AG09319 (cell line): ENCODE measurements around the gene NUCKS1.

Experiments used
- DNase-seq: peaks from one replicate; pipeline ENCODE4 v3.0.0-alpha.2; 2010; ENCODE audit warnings: low read depth; ENCODE audit errors: extremely low read depth
- TF ChIP-seq, protein P1 (sequence below): IDR thresholded peaks from 2 replicates; pipeline ENCODE4 v1.5.1; 2011; ENCODE audit warnings: low read depth, mild to moderate bottlenecking, inconsistent platforms, low read length, moderate library complexity

NUCKS1 gene

DNA sequence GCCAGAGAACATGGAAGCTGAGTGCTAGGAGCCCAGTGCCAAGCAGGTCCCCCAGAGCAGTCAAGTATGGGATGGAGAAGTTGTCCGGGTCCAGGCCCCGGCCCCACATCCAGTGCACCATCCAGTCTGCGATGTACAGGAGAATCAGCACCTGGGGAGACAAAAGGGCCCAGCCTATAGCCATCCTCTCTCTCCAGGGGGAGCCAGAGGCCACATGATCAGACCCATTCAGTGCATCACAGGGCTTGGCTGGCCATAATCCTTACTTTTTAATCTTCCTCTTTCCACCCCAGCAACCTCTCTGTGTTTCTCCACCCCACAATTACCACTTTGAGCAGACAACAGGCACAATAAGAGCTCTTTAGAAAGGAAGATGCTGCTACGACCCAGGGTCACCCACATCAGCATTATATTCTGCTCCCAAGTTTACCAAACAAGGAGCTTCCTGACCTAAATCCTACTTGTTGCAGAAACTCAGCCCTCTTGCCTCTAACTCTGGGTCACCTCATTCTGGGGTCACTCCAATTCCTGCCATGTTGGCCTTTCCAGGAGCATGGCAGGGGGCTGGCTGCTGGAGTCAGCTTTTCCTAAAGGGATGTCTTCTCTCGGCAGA is 41.7 kb upstream of the NUCKS1 start:
- DNase-seq: no peak
- TF ChIP-seq, protein P1, sequence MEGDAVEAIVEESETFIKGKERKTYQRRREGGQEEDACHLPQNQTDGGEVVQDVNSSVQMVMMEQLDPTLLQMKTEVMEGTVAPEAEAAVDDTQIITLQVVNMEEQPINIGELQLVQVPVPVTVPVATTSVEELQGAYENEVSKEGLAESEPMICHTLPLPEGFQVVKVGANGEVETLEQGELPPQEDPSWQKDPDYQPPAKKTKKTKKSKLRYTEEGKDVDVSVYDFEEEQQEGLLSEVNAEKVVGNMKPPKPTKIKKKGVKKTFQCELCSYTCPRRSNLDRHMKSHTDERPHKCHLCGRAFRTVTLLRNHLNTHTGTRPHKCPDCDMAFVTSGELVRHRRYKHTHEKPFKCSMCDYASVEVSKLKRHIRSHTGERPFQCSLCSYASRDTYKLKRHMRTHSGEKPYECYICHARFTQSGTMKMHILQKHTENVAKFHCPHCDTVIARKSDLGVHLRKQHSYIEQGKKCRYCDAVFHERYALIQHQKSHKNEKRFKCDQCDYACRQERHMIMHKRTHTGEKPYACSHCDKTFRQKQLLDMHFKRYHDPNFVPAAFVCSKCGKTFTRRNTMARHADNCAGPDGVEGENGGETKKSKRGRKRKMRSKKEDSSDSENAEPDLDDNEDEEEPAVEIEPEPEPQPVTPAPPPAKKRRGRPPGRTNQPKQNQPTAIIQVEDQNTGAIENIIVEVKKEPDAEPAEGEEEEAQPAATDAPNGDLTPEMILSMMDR: peak; percentile 85

DNA sequence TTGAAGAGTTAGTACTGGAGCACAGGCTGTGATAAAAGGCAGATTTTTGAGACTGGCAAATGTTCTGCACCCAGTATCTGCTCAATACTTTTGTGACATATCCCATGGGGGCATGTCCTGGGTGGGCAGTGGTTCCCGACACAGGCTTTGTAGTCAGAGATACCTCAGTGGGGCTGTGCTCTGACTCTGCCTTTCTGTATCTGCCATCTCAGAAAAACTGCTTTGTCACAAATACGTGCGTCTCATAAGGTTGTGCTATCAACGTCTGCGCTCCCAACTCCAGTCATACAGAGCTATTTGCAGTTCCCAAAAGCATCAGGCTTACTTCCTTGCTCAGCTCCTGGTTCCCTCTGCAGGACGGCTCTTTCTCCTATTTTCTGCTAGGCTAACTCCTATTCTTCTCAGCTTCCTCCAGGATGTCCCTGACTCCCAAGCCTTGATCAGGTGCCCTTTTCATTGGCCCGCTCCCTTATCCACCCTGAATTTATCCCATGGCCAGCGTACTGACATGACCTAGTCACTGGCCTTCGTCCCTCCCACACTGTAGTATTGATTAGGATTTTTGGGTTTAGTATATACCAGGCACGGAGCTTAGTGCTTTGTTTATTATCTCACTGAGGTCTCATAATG is 37.4 kb upstream of the NUCKS1 start:
- no peak for DNase-seq
- TF ChIP-seq, protein P1: no peak

DNA sequence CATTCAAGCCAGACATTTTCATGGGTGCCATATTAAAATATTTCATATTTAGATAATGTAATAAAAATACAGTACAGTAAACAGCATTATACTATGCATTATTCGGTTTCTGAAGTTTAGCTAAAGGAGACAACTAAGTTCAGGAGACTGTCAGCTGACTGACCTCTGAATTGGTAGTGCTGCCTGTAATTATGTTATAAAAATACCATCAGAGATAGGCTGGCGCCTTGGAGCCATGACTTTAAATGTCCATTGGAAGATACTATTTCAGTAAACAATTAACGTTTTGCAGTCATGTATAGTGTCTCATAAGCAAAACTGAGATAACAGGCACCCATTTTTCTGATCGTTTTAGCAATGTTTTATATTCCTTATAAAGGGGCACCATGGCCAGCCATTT is 36.6 kb upstream of the NUCKS1 start:
- TF ChIP-seq, protein P1: no peak
- no peak for DNase-seq

DNA sequence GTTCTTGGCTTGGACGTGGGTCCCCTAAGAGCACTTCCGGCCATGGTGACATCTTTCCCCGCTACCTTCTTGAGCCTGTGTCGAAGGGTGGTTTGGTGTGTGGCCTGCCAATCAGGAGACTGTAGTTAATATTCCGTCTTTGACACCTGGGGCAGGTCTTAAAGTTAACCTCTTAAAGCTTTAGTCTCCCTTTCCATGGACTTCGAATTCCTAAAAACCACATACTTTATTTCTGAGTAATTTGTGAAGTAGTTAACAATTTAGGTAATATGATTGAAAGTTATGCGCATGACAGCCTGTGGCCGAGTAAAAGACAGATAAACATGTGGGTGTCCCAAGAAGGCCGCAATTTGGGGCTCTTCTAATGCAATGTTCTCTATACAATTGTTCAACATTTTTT is 35.5 kb upstream of the NUCKS1 start:
- no peak for DNase-seq
- TF ChIP-seq, protein P1: no peak

DNA sequence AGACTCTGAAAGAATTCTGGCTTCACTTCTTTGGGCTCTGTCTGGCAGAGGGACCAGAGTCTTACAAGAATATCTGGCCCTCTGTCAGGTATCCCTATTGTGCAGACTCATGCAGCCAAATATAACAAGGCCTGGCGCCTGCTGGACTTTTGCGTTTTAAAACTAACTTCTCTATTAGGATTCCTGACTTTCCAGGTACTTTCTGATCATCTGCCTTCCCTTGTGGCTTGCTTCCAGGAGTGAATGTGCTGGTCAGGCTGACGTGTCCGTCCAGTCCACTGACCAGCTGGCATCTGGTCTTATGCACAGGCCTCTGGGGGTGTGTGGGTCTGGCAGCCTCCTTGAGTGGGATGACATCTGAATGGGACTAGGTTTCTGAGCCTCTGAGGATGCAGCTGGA is 33.9 kb upstream of the NUCKS1 start:
- no peak for DNase-seq
- TF ChIP-seq, protein P1: no peak

DNA sequence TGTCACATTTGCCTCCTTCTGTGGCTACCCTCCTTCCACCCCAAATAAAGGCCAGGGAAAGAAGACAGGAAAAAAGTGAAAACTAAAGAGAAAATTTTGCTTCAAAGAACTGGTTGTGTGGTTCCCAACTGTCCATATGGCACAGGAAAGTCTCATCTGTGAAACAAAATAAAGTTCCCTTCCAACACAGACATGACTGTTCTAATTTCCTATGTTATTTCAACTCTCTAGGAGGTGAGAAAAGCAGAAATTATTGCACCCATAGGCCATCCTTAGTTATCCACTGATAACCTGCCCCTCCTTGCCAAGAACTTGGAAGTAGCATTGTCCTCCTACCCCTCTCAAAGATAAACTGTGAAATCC is 33.4 kb upstream of the NUCKS1 start:
- TF ChIP-seq, protein P1: no peak
- no peak for DNase-seq

DNA sequence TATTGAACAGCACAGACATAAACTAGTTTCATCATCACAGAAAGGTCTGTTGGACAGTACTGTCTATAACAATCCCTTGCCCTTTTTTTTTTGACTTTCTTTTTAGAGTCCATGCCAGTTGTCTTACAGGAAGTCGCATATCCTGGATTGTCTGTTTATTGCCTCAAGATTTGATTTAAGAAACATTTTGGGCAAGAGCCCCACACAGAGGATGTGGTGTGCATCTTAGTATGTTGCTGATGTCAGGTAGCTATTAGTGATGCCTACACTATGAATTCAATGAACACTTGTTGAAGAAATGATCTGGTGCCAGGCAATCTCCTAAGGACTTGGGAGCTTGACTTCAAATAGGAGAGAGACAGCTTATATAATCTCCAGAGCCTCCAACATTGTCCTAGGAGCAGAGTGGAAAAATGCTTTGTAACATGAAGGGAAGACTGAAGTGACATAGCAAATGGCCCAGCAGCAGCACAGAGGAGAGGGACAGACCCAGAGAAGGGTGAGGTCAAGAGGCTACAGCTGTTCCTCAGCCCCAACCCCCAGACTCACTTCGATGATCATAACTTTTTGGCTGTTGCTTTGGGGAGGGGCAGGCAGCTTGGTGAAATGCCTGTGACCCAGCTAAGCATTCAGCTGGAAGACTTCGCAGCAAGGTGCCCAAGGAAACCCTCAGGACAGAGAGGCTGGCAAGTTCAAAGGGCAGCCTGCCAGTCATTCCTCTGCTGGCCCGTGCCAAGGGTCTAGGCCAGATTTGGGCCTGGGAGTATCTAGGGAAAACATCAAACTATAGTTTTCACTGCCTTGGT is 32.8 kb upstream of the NUCKS1 start:
- no peak for DNase-seq
- TF ChIP-seq, protein P1: no peak
